Astrocyte (in vitro differentiated cells and primary cell): ENCODE results near the gene ARFRP1. TPM values are rescaled to one million over a fixed set of nuclear protein-coding genes. Genes with fewer than 3 reads are reported as not detected.

Source experiments
- DNase-seq: peaks from one replicate; pipeline ENCODE4 v3.0.0-alpha.2; 2010; ENCODE audit warnings: low read depth
- FAIRE-seq: peaks from 2 replicates; lab custom pipeline; 2011; peaks lifted over from hg19 to GRCh38; lab: Jason Lieb, UNC
- H2AFZ ChIP-seq: 2 replicates; pipeline ENCODE4 v1.6.0; 2012; ENCODE audit warnings: low read depth, low read length, inconsistent platforms
- H3K27ac ChIP-seq: 2 replicates; pipeline ENCODE4 v1.5.1; 2011; ENCODE audit warnings: low read depth, low read length, inconsistent platforms
- H3K27me3 ChIP-seq: 2 replicates; pipeline ENCODE4 v1.6.0; 2011; ENCODE audit warnings: low read length, inconsistent platforms; ENCODE audit not compliant: insufficient read depth
- H3K36me3 ChIP-seq: 2 replicates; pipeline ENCODE4 v1.5.1; 2011; ENCODE audit warnings: low read length, inconsistent platforms; ENCODE audit not compliant: insufficient read depth
- H3K4me1 ChIP-seq: 2 replicates; pipeline ENCODE4 v1.5.1; 2011; ENCODE audit warnings: low read length, inconsistent platforms; ENCODE audit not compliant: insufficient read depth
- H3K4me2 ChIP-seq: 2 replicates; pipeline ENCODE4 v1.6.0; 2012; ENCODE audit warnings: low read length, inconsistent platforms
- H3K4me3 ChIP-seq: 2 replicates; pipeline ENCODE4 v1.5.1; 2011; ENCODE audit warnings: low read depth, mild to moderate bottlenecking, low read length, inconsistent platforms; ENCODE audit not compliant: insufficient read depth
- H3K79me2 ChIP-seq: 2 replicates; pipeline ENCODE4 v1.6.0; 2012; ENCODE audit warnings: mild to moderate bottlenecking, low read length, inconsistent platforms; ENCODE audit not compliant: insufficient read depth
- H3K9ac ChIP-seq: 2 replicates; pipeline ENCODE4 v1.6.0; 2012; ENCODE audit warnings: mild to moderate bottlenecking, low read length, inconsistent platforms
- H3K9me3 ChIP-seq: 2 replicates; pipeline ENCODE4 v1.5.1; 2012; ENCODE audit warnings: low read depth, mild to moderate bottlenecking, low read length, inconsistent platforms; ENCODE audit not compliant: insufficient read depth
- H4K20me1 ChIP-seq: 2 replicates; pipeline ENCODE4 v1.6.0; 2012; ENCODE audit warnings: low read length, inconsistent platforms; ENCODE audit not compliant: insufficient read depth
- H3K27ac Mint-ChIP-seq: one replicate; pipeline ENCODE4 v1.8.0; 2021; ENCODE audit warnings: mild to moderate bottlenecking, mixed read lengths; ENCODE audit not compliant: unreplicated experiment
- H3K27me3 Mint-ChIP-seq: one replicate; pipeline ENCODE4 v1.8.0; 2021; ENCODE audit warnings: low read depth, mixed read lengths; ENCODE audit not compliant: unreplicated experiment
- H3K36me3 Mint-ChIP-seq: one replicate; pipeline ENCODE4 v1.8.0; 2021; ENCODE audit warnings: low read depth, mixed read lengths; ENCODE audit not compliant: unreplicated experiment
- H3K4me1 Mint-ChIP-seq: one replicate; pipeline ENCODE4 v1.8.0; 2021; ENCODE audit warnings: low read depth, mixed read lengths; ENCODE audit not compliant: unreplicated experiment
- H3K4me3 Mint-ChIP-seq: one replicate; pipeline ENCODE4 v1.8.0; 2021; ENCODE audit warnings: mild to moderate bottlenecking, moderate library complexity, mixed read lengths; ENCODE audit not compliant: unreplicated experiment
- H3K9me3 Mint-ChIP-seq: one replicate; pipeline ENCODE4 v1.8.0; 2021; ENCODE audit warnings: mild to moderate bottlenecking, mixed read lengths; ENCODE audit not compliant: unreplicated experiment
- EZH2 ChIP-seq: IDR thresholded peaks from 2 replicates; pipeline ENCODE4 v1.6.1; 2012; ENCODE audit warnings: mild to moderate bottlenecking, low read length, inconsistent platforms; ENCODE audit not compliant: insufficient read depth
- total RNA-seq: library from RNA; stranded (reverse); gene quantifications from 2 replicates; pipeline ENCODE4 v1.2.1, GENCODE V29; 2021
- TF ChIP-seq, protein P1 (sequence below): IDR thresholded peaks from 2 replicates; pipeline ENCODE4 v1.5.1; 2011; ENCODE audit warnings: low read depth, mild to moderate bottlenecking, inconsistent platforms, low read length, moderate library complexity; ENCODE audit not compliant: insufficient read depth

The ARFRP1 gene
- total RNA-seq, 1 donor from 2014 or later: 32.5 TPM

- peaks cover 2% of the 10 kb centered on the region for H3K9me3 Mint-ChIP-seq
- no peak overlapping the region for H3K4me3 Mint-ChIP-seq
- Histone ChIP-seq H4K20me1 (no peaks in the 10 kb centered on the region), H3K79me2 (no peaks in the 10 kb centered on the region), H3K4me3 (no peak overlapping the region), H3K9me3 (no peaks in the 10 kb centered on the region), H3K27ac (peak overlapping the region; percentile 64), H3K27me3 (no peaks in the 10 kb centered on the region), H3K4me2 (peak overlapping the region; percentile 58), H3K4me1 (peaks cover 31% of the 10 kb centered on the region), H2AFZ (no peak overlapping the region), H3K9ac (no peak overlapping the region), H3K36me3 (peaks cover 3% of the 10 kb centered on the region)
- H3K4me1 Mint-ChIP-seq: peaks cover 5% of the 10 kb centered on the region
- no peak overlapping the region for H3K27ac Mint-ChIP-seq
- FAIRE-seq (no peak), DNase-seq (no peak)
- peaks cover 8% of the 10 kb centered on the region for H3K36me3 Mint-ChIP-seq
- TF ChIP-seq EZH2: no peak
- TF ChIP-seq, protein P1, sequence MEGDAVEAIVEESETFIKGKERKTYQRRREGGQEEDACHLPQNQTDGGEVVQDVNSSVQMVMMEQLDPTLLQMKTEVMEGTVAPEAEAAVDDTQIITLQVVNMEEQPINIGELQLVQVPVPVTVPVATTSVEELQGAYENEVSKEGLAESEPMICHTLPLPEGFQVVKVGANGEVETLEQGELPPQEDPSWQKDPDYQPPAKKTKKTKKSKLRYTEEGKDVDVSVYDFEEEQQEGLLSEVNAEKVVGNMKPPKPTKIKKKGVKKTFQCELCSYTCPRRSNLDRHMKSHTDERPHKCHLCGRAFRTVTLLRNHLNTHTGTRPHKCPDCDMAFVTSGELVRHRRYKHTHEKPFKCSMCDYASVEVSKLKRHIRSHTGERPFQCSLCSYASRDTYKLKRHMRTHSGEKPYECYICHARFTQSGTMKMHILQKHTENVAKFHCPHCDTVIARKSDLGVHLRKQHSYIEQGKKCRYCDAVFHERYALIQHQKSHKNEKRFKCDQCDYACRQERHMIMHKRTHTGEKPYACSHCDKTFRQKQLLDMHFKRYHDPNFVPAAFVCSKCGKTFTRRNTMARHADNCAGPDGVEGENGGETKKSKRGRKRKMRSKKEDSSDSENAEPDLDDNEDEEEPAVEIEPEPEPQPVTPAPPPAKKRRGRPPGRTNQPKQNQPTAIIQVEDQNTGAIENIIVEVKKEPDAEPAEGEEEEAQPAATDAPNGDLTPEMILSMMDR: no peak
- no peaks in the 10 kb centered on the region for H3K27me3 Mint-ChIP-seq
Observed at GRCh38 chr20:63681609-63682142, 26.1 kb downstream of the ARFRP1 start.

GRCh38 chr20:63680857-63681608 lies 26.7 kb downstream of the ARFRP1 start:
- H3K4me3 ChIP-seq: no peak overlapping the region
- no peaks in the 10 kb centered on the region for H3K79me2 ChIP-seq
- TF ChIP-seq EZH2: no peak
- TF ChIP-seq, protein P1: no peak

GRCh38 chr20:63680427-63680826 lies 27.3 kb downstream of the ARFRP1 start:
- H3K79me2 ChIP-seq: no peaks in the 10 kb centered on the region
- H3K27me3 ChIP-seq: no peaks in the 10 kb centered on the region
- H3K4me3 ChIP-seq: no peak overlapping the region
- H4K20me1 ChIP-seq: no peaks in the 10 kb centered on the region
- H3K4me2 ChIP-seq: no peak overlapping the region
- no peak overlapping the region for H3K4me3 Mint-ChIP-seq
- H3K27me3 Mint-ChIP-seq: no peaks in the 10 kb centered on the region
- H3K4me1 Mint-ChIP-seq: peaks cover 5% of the 10 kb centered on the region
- H2AFZ ChIP-seq: no peak overlapping the region
- peaks cover 2% of the 10 kb centered on the region for H3K9me3 Mint-ChIP-seq
- no peak for TF ChIP-seq EZH2
- TF ChIP-seq, protein P1: no peak
- H3K4me1 ChIP-seq: peaks cover 21% of the 10 kb centered on the region
- H3K27ac Mint-ChIP-seq: no peak overlapping the region
- FAIRE-seq (no peak), DNase-seq (no peak)
- peaks cover 11% of the 10 kb centered on the region for H3K36me3 Mint-ChIP-seq
- H3K9ac ChIP-seq: no peak overlapping the region
- H3K36me3 ChIP-seq: peaks cover 3% of the 10 kb centered on the region
- no peaks in the 10 kb centered on the region for H3K9me3 ChIP-seq
- H3K27ac ChIP-seq: no peak overlapping the region

More at GRCh38 chr20:63680857-63681608, 26.7 kb downstream of the ARFRP1 start:
- no peak overlapping the region for H2AFZ ChIP-seq
- H3K27ac ChIP-seq: peak overlapping the region; percentile 64
- Mint-ChIP-seq H3K27ac (no peak overlapping the region), H3K36me3 (peaks cover 8% of the 10 kb centered on the region), H3K27me3 (no peaks in the 10 kb centered on the region), H3K4me3 (no peak overlapping the region), H3K4me1 (peaks cover 5% of the 10 kb centered on the region), H3K9me3 (peaks cover 2% of the 10 kb centered on the region)
- FAIRE-seq (no peak), DNase-seq (no peak)
- H3K9me3 ChIP-seq: no peaks in the 10 kb centered on the region
- H3K9ac ChIP-seq: no peak overlapping the region
- peaks cover 3% of the 10 kb centered on the region for H3K36me3 ChIP-seq
- no peaks in the 10 kb centered on the region for H3K27me3 ChIP-seq
- H3K4me1 ChIP-seq: peaks cover 25% of the 10 kb centered on the region
- no peaks in the 10 kb centered on the region for H4K20me1 ChIP-seq
- H3K4me2 ChIP-seq: no peak overlapping the region
